Measurements from ENCODE around the gene ENTPD1.
"Not testable (repeated sequence)": the region's sequence is repeated elsewhere in the genome, so short reads cannot be mapped to it uniquely, and the experiment has no call there.

ENTPD1 gene, protein sequence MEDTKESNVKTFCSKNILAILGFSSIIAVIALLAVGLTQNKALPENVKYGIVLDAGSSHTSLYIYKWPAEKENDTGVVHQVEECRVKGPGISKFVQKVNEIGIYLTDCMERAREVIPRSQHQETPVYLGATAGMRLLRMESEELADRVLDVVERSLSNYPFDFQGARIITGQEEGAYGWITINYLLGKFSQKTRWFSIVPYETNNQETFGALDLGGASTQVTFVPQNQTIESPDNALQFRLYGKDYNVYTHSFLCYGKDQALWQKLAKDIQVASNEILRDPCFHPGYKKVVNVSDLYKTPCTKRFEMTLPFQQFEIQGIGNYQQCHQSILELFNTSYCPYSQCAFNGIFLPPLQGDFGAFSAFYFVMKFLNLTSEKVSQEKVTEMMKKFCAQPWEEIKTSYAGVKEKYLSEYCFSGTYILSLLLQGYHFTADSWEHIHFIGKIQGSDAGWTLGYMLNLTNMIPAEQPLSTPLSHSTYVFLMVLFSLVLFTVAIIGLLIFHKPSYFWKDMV

DNA sequence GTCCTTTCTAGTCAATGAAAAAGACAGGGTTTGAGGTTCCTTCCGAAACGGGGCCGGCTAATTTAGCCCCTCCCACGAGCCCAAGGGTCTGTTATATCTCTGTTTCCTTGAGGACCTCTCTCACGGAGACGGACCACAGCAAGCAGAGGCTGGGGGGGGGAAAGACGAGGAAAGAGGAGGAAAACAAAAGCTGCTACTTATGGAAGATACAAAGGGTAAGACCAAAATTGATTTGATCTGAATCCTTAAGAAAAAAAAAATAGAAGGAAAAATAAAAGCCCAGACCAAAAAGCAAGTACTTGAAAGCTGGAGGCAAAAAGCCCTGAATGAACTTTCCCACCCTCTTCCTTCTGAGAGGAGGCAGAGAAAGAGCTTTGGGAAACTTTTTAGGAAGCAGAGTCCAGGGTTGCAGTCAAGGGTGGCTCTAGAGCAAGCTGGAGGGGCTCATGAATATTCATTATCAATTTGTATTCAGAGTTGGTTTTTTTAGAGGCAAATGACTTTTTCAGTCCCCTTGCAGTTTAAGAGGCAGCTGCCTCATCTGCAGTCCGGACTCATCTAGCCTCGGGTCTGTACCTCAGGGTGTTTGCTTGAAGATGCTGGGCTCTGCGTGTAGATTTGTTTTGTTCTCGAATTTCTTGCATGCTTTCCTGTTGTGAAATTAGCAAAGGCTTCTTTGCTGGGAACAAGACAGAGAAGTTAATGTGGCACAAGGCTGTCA is at the start of gene ENTPD1:
TSS of gene ENTPD1 (plus strand) at position 123 of the 721 bp plus-strand sequence. CDS start at position 200, 77 bp downstream.
- no peak within 1 kb of the TSS for H3K4me3 ChIP-seq (ENCODE audit: low read length)
- DNase-seq (ENCODE audit: low read depth), result no peak
- TF ChIP-seq, protein P1, sequence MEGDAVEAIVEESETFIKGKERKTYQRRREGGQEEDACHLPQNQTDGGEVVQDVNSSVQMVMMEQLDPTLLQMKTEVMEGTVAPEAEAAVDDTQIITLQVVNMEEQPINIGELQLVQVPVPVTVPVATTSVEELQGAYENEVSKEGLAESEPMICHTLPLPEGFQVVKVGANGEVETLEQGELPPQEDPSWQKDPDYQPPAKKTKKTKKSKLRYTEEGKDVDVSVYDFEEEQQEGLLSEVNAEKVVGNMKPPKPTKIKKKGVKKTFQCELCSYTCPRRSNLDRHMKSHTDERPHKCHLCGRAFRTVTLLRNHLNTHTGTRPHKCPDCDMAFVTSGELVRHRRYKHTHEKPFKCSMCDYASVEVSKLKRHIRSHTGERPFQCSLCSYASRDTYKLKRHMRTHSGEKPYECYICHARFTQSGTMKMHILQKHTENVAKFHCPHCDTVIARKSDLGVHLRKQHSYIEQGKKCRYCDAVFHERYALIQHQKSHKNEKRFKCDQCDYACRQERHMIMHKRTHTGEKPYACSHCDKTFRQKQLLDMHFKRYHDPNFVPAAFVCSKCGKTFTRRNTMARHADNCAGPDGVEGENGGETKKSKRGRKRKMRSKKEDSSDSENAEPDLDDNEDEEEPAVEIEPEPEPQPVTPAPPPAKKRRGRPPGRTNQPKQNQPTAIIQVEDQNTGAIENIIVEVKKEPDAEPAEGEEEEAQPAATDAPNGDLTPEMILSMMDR (conservative IDR thresholded peaks at IDR 0.05; ENCODE audit: low read depth, low read length), result no peak

DNA sequence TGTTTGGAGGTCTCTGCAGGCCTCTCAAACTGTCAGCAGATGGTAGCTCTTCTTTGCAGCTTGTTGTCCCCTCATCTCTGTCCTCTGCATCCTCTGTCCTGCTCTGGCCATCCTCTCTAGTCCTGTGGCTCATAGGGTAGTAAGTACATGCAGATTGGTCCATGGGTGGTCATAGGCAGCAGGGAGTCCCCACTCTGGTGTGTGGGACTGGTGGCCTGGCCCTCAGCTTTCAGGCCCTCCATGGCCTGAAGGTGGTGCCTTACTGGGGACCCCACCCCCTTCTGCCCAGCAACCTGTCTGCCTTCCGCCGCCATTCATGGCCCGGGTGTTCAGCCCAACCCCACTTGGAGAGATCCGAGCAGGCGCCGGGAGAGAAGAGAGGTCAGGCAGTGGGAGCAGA is 49.4 kb upstream of the ENTPD1 start:
- TF ChIP-seq, protein P1 (conservative IDR thresholded peaks at IDR 0.05; ENCODE audit: low read depth, low read length), result no peak
- no peak overlapping the region for H3K4me3 ChIP-seq (ENCODE audit: low read length)
- DNase-seq (ENCODE audit: low read depth), result no peak

DNA sequence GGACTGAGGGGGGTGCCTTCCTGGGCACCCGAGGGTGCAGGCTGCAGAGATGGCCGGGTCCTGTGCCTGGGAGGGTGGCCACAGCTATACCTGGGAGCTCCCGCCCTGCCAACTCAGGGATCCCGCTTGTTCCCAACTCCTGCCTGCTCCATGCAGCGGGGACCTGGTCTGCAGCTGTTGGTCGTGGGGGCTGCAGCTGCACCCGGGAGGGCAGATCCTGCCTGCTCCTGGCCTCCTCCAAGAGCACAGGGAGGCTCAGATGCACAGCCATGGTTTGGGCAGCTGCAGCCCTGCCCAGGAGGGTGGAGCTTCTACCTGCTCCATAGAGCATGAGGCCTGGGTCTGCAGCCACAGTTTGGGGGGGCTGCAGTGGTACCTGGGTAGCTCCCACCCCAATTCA is 49.0 kb upstream of the ENTPD1 start:
- no peak overlapping the region for H3K4me3 ChIP-seq (ENCODE audit: low read length)
- DNase-seq (ENCODE audit: low read depth), result no peak
- TF ChIP-seq, protein P1 (conservative IDR thresholded peaks at IDR 0.05; ENCODE audit: low read depth, low read length), result no peak

DNA sequence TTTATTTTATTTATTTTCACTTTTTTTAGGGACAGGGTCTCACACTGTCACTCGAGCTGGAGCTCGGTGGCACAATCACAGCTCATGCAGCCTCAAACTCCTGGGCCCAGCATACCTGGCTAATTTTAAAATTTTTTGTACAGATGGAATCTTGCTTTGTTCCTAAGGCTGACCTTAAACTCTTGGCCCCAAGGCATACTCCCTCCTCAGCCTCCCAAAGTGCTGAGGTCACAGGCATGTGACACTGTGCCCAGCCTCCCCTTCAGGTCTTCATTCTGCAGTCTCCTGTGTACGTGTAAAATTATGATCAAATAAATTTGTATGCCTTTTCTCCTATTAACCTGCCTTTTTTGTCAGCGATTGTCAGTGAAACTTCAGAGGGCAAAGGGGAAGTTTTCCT is 44.5 kb upstream of the ENTPD1 start:
- DNase-seq (ENCODE audit: low read depth), result no peak
- H3K4me3 ChIP-seq (ENCODE audit: low read length), result no peak overlapping the region
- TF ChIP-seq, protein P1 (conservative IDR thresholded peaks at IDR 0.05; ENCODE audit: low read depth, low read length), result no peak

DNA sequence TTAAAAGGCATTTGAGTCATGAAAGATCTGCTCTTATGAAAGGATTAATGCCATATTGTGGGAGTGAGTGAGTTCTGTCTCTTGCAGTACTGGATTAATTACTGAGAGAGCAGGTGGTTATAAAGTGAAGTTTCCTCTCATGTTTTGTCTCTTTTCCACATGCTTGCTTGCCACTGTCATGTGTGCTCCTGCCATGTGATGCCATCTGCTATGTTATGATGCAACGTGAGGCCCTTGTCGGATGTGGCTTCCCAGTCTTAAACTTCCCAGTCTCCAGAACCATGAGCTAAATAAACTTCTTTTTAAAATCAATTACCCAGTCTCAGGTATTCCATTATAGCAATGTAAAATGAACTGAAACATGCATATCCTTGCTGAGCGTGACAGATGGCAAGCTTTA is 39.5 kb upstream of the ENTPD1 start:
- no peak for DNase-seq (ENCODE audit: low read depth)
- no peak overlapping the region for H3K4me3 ChIP-seq (ENCODE audit: low read length)
- TF ChIP-seq, protein P1 (conservative IDR thresholded peaks at IDR 0.05; ENCODE audit: low read depth, low read length), result no peak

DNA sequence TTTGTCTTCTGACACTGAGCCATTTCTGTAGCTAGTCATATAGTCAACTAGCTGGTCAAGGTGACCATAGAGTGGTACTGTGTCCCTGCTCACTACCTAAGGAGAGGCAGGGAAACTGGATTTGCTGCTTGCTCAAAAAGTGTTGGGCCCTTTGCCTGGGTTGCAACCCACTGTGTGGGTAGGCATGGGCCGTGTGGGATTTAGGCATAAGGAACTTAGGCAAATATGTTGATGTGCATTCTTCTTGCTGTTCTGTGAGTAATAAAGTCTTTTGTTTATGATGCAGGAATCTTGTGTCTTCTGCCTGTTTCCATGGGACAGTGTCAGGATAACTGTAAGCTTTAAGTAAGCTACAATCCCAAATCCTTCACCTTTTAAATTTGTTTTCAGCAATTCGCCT is 39.1 kb upstream of the ENTPD1 start:
- no peak overlapping the region for H3K4me3 ChIP-seq (ENCODE audit: low read length)
- TF ChIP-seq, protein P1 (conservative IDR thresholded peaks at IDR 0.05; ENCODE audit: low read depth, low read length), result no peak
- DNase-seq (ENCODE audit: low read depth), result no peak

DNA sequence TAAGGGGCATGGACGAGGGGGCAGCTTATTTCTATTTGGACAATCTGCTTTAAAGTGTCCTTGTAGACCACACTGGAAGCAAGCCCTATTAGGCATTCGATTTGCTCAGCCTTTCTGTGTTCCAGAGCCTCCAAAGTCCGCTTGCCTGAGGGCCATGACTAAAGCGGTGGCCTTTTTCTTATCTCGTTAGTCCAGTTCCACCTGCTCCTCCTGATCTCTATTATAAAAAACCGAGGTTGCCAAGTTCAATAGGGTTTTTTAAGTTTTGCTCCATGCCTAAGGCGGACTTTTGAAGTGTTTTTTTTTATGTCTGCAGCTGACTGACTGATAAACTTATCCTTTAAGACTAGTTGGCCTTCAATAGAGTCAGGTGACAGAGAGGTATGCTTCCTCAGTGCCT is 35.2 kb upstream of the ENTPD1 start:
- not testable (repeated sequence) for DNase-seq (ENCODE audit: low read depth); H3K4me3 ChIP-seq (ENCODE audit: low read length)

DNA sequence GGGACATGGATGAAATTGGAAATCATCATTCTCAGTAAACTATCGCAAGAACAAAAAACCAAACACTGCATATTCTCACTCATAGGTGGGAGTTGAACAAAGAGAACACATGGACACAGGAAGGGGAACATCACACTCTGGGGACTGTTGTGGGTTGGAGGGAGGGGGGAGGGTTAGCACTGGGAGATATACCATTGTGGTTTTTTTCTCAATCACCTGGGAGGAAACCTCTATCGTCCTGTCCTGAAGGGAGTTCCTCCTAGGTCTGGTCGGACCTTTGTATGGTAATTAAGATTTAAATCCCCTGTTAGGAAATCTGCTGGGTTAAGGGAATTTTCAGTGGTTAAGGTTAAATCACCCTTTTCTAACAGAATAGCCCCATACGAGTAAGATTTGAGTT is 33.5 kb upstream of the ENTPD1 start:
- not testable (repeated sequence) for DNase-seq (ENCODE audit: low read depth); H3K4me3 ChIP-seq (ENCODE audit: low read length)
